SH-SY5Y (cell line): Measurements from ENCODE around the gene AGAP1.

Source experiments
- GATA2 ChIP-seq: IDR thresholded peaks from 2 replicates; pipeline ENCODE4 v1.6.1; 2011; ENCODE audit warnings: mild to moderate bottlenecking, low read depth, low read length
- GATA3 ChIP-seq: IDR thresholded peaks from 2 replicates; pipeline ENCODE4 v1.6.1; 2011; ENCODE audit warnings: low read depth, mild to moderate bottlenecking, low read length, moderate library complexity

DNA sequence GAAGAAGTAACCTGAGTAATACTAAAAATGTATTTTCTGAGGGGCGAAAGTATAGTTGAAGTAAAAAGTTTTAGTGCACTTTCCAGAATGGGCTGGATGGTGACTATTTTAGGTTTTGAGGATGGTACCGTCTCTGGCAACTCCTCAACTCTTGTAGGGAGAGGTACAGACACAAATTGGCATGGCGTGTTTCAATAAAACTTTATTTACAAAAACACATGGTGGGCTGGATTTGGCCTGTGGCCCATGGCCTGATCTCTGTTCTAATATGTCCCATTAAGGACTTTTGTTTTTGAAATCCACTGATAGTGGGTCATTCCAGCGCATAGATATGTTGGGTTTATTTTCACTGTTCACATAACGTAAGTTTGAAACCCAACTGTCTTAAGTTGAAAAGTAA lies 132.8 kb downstream of the AGAP1 start:
- TF ChIP-seq GATA2 (no peak), GATA3 (no peak)
